Measurements from ENCODE around the gene RBM15.

GRCh38 chr1:110390096-110390495 lies 50.9 kb downstream of the RBM15 start:
- TF ChIP-seq CTCF (IDR thresholded peaks at IDR 0.05) (no peak), POLR2A (IDR thresholded peaks at IDR 0.05) (no peak), POLR2AphosphoS5 (IDR thresholded peaks at IDR 0.05) (no peak), EP300 (IDR thresholded peaks at IDR 0.05; ENCODE audit: low read depth) (no peak)

All from transverse colon (tissue), 4 donors.